ENCODE results near the gene TMCC3.

DNA sequence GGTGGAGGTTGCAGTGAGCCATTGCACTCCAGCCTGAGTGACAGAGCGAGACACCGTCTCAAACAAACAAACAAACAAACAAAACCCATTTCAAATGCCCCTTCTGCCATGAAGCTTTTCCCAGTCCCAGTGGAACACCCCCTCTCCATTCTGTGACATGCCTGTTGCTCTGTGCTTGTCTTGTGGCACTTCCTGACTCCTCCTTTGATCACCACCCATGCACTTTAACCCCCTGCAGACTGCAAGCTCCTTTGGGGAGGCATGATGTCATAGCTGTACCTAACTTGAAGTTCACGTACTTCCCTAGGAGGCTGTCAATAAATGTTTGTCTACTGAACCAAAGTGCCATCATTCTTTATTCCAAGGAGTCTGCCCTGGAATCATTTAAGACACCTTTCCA, 64.7 kb downstream of the TMCC3 start:
- TF ChIP-seq, protein P1, sequence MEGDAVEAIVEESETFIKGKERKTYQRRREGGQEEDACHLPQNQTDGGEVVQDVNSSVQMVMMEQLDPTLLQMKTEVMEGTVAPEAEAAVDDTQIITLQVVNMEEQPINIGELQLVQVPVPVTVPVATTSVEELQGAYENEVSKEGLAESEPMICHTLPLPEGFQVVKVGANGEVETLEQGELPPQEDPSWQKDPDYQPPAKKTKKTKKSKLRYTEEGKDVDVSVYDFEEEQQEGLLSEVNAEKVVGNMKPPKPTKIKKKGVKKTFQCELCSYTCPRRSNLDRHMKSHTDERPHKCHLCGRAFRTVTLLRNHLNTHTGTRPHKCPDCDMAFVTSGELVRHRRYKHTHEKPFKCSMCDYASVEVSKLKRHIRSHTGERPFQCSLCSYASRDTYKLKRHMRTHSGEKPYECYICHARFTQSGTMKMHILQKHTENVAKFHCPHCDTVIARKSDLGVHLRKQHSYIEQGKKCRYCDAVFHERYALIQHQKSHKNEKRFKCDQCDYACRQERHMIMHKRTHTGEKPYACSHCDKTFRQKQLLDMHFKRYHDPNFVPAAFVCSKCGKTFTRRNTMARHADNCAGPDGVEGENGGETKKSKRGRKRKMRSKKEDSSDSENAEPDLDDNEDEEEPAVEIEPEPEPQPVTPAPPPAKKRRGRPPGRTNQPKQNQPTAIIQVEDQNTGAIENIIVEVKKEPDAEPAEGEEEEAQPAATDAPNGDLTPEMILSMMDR (conservative IDR thresholded peaks at IDR 0.05): no peak
- TF ChIP-seq EZH2 (IDR thresholded peaks at IDR 0.05; ENCODE audit: low read depth): no peak
